Measurements from ENCODE around the gene TRIP11. TPM values are rescaled to one million over a fixed set of nuclear protein-coding genes. Genes with fewer than 3 reads are reported as not detected.

The TRIP11 gene
- total and polyA plus RNA-seq, 2 experiments from 2014 or later, result 24.9 to 52.2 TPM

- no peak overlapping the region for H2AFZ ChIP-seq
- Mint-ChIP-seq H3K27ac (no peak overlapping the region), H3K27me3 (ENCODE audit: insufficient read depth, low read depth, poor library complexity) (no peaks in the 10 kb centered on the region)
Measured at GRCh38 chr14:92026548-92027190, 13.2 kb downstream of the TRIP11 start.

More at GRCh38 chr14:92026548-92027190, 13.2 kb downstream of the TRIP11 start:
- Histone ChIP-seq H3K27ac (ENCODE audit: low read depth) (no peak overlapping the region), H3K79me2 (replicated peaks; ENCODE audit: insufficient read depth) (no peaks in the 10 kb centered on the region; the same call in none of the 2 replicates), H3K4me3 (no peak overlapping the region), H3F3A (replicated peaks; ENCODE audit: low read depth) (no peaks in the 10 kb centered on the region), H3K9me2 (ENCODE audit: insufficient read depth) (no peaks in the 10 kb centered on the region), H3K4me1 (ENCODE audit: insufficient read depth) (no peaks in the 10 kb centered on the region), H4K20me1 (replicated peaks; ENCODE audit: insufficient read depth) (no peaks in the 10 kb centered on the region), H3K36me3 (ENCODE audit: insufficient read depth) (peaks cover 7% of the 10 kb centered on the region), H3K4me2 (no peak overlapping the region), H3K27me3 (ENCODE audit: insufficient read depth) (no peaks in the 10 kb centered on the region)
- DNase-seq (ENCODE audit: low spot score), result no peak
- no peak for TF ChIP-seq REST (IDR thresholded peaks at IDR 0.05; ENCODE audit: unreplicated experiment)
- TF ChIP-seq EZH2phosphoT487 (IDR thresholded peaks at IDR 0.05; ENCODE audit: unreplicated experiment), result no peak
- TF ChIP-seq ZNF331 (CRISPR knock-in tag; IDR thresholded peaks at IDR 0.05; ENCODE audit: low read depth), result no peak
- TF ChIP-seq JUNB (IDR thresholded peaks at IDR 0.05; ENCODE audit: unreplicated experiment), result no peak
- no peak for TF ChIP-seq NANOG (IDR thresholded peaks at IDR 0.05; ENCODE audit: borderline replicate concordance)
- TF ChIP-seq STAT1 (IDR thresholded peaks at IDR 0.05; ENCODE audit: unreplicated experiment), result no peak
- no peak for TF ChIP-seq CTCF (conservative IDR thresholded peaks at IDR 0.05; ENCODE audit: low read depth in 2 of 2)
- TF ChIP-seq EZH2 (IDR thresholded peaks at IDR 0.05; ENCODE audit: low read depth, unreplicated experiment), result no peak
- TF ChIP-seq POLR2AphosphoS5 (IDR thresholded peaks at IDR 0.05; ENCODE audit: low read depth), result no peak
- no peak for TF ChIP-seq ZNF462 (CRISPR knock-in tag; IDR thresholded peaks at IDR 0.05)
- TF ChIP-seq ZNF114 (CRISPR knock-in tag; IDR thresholded peaks at IDR 0.05), result no peak
- TF ChIP-seq, protein P1, sequence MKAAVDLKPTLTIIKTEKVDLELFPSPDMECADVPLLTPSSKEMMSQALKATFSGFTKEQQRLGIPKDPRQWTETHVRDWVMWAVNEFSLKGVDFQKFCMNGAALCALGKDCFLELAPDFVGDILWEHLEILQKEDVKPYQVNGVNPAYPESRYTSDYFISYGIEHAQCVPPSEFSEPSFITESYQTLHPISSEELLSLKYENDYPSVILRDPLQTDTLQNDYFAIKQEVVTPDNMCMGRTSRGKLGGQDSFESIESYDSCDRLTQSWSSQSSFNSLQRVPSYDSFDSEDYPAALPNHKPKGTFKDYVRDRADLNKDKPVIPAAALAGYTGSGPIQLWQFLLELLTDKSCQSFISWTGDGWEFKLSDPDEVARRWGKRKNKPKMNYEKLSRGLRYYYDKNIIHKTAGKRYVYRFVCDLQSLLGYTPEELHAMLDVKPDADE (IDR thresholded peaks at IDR 0.05), result no peak
- TF ChIP-seq CREB1 (CRISPR knock-in tag; IDR thresholded peaks at IDR 0.05; ENCODE audit: low read depth), result no peak
- no peaks in the 10 kb centered on the region for H3K9me3 Mint-ChIP-seq
- ATAC-seq, result no peak
- no peak overlapping the region for H3K4me3 Mint-ChIP-seq
- peaks cover 12% of the 10 kb centered on the region; the same call in 2 of the 3 replicates for H3K36me3 Mint-ChIP-seq (ENCODE audit: low read depth)
- no peaks in the 10 kb centered on the region for H3K4me1 Mint-ChIP-seq

Data from GM23338 (cell line).